Panc1 (cell line): Measurements from ENCODE around the gene PRKCB. TPM values are rescaled to one million over a fixed set of nuclear protein-coding genes. Genes with fewer than 3 reads are reported as not detected.

Experiments used
- ATAC-seq: fragments of 200-7000 bp; cut with Tn5 transposase; 2 replicates; pipeline ENCODE4 v1.9.1; 2020; ENCODE audit warnings: mild to moderate bottlenecking, moderate library complexity
- BruUV-seq: library from RNA; stranded (reverse); fragments of 400-500 nt; replicated peaks from 2 replicates; lab custom pipeline; 2021; lab: Mats Ljungman, UMichigan
- CTCF ChIA-PET: fragments of 300-600 bp; sonication (Branson Sonifier 250); formaldehyde crosslinking; loops from one replicate; lab custom pipeline; 2022; ENCODE audit warnings: antibody characterized with exemption; lab: Charles Lee
- POLR2A ChIA-PET: fragments of 300-600 bp; sonication (Branson Sonifier 250); formaldehyde crosslinking; loops from one replicate; lab custom pipeline; 2022; ENCODE audit warnings: antibody characterized with exemption; lab: Charles Lee
- DNase-seq: peaks from one replicate; pipeline ENCODE4 v3.0.0-alpha.2; 2010; ENCODE audit warnings: low read depth, low spot score
- H3K27ac ChIP-seq: 2 replicates; pipeline ENCODE4 v1.5.1; 2011; ENCODE audit warnings: mild to moderate bottlenecking, low read length, inconsistent platforms
- H3K27me3 ChIP-seq: fragments of 200-500 bp; sonication (Bioruptor generic); 2 replicates; pipeline ENCODE4 v1.6.0; 2014; ENCODE audit warnings: low read length, inconsistent platforms; ENCODE audit not compliant: control insufficient read depth, insufficient read depth
- H3K36me3 ChIP-seq: fragments of 200-500 bp; sonication (Bioruptor generic); 2 replicates; pipeline ENCODE4 v1.5.1; 2014; ENCODE audit warnings: inconsistent platforms, mild to moderate bottlenecking, low read length, moderate library complexity; ENCODE audit not compliant: control insufficient read depth, insufficient read depth
- H3K4me1 ChIP-seq: 2 replicates; pipeline ENCODE4 v1.5.1; 2011; ENCODE audit warnings: inconsistent platforms, mild to moderate bottlenecking, low read length, moderate library complexity; ENCODE audit not compliant: control insufficient read depth, insufficient read depth
- H3K4me3 ChIP-seq, 2 experiments: 2 replicates each; pipeline ENCODE4 v1.5.1; 2011 to 2012; ENCODE audit warnings: low read depth in 2 of 2, low read length in 2 of 2, mild to moderate bottlenecking in 2 of 2, inconsistent platforms in 1 of 2, moderate library complexity in 1 of 2
- H3K9me3 ChIP-seq: fragments of 200-500 bp; sonication (Bioruptor generic); 2 replicates; pipeline ENCODE4 v1.5.1; 2014; ENCODE audit warnings: low read depth, mild to moderate bottlenecking, inconsistent platforms, low read length, moderate library complexity; ENCODE audit not compliant: control insufficient read depth, insufficient read depth
- POLR2AphosphoS5 ChIP-seq: IDR thresholded peaks from 2 replicates; pipeline ENCODE4 v1.6.1; 2012; ENCODE audit warnings: mild to moderate bottlenecking, low read depth, low read length, moderate library complexity
- SIN3A ChIP-seq: IDR thresholded peaks from 2 replicates; pipeline ENCODE4 v1.6.1; 2012; ENCODE audit warnings: low read depth, mild to moderate bottlenecking, low read length, moderate library complexity, borderline replicate concordance; ENCODE audit not compliant: insufficient read depth
- TCF7L2 ChIP-seq: IDR thresholded peaks from 2 replicates; pipeline ENCODE4 v1.6.1; 2011; ENCODE audit warnings: mild to moderate bottlenecking, low read depth, low read length, inconsistent platforms
- in situ Hi-C: cut with HindIII; loops from 2 replicates; pipeline ENCODE4 v1.10.0; 2016; ENCODE audit warnings: low sequenced_read_pairs, low pct_unique_long_range_greater_than_20kb
- intact Hi-C: fragments of 100-400 bp; cut with micrococcal nuclease; formaldehyde crosslinking; loops from one replicate; pipeline ENCODE4 v1.10.0; 2022; ENCODE audit not compliant: unreplicated experiment
- total RNA-seq: library from RNA; stranded (reverse); gene quantifications from one replicate; pipeline ENCODE4 v1.2.1, GENCODE V29; 2021; ENCODE audit not compliant: unreplicated experiment
- TF ChIP-seq, protein P1 (sequence below), 2 experiments: IDR thresholded peaks; 2 replicates each; pipeline ENCODE4 v1.6.1; 2011 to 2012; ENCODE audit warnings: low read depth in 2 of 2, control low read depth in 1 of 2, low read length in 1 of 2, mild to moderate bottlenecking in 1 of 2, moderate library complexity in 1 of 2; ENCODE audit not compliant: insufficient read depth in 1 of 2
- TF ChIP-seq, protein P2 (sequence below): fragments of 450-650 bp; IDR thresholded peaks from 2 replicates; pipeline ENCODE4 v1.5.1; 2017; ENCODE audit warnings: mild to moderate bottlenecking

The PRKCB gene
- total RNA-seq, 1 experiment from 2014 or later = 0.41 TPM

DNA sequence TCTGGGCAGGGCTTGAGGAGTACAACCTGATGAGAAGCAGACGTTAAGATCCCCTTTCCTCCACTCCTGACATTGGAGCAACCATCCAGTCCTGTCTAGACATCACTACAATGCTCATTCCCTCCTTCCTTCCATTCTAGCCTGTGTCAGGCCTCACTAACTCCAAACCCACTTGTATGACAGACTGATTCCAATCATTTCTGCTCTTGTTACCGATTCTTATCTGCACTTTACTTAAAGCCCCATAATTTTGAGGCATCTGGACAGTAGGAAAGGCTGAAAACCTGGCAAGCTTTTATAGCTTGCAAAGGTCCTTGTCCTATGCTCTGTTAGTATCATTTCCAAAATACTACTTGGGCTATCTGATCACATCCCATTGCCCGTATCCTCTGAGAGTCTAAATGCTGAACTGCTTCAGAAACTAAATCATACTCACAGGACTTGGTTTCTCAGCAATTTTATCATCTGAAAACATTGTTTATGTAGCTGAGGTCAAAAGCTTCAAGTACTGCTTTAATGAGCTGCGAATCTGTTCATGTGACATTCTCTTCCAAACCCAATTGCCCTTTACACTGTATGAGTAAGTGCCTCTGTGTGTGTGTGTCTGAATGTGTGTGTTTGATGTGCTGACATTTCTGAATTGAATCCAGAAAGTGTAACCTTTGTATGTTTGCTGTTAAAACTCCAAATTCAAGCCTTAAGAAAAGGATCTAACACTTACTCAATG lies 363.2 kb downstream of the PRKCB start:
- ATAC-seq (no peak), DNase-seq (no peak)
- intact Hi-C loops (no loop called here), in situ Hi-C loops (no loop called here)
- no TSS peak for BruUV-seq
- Histone ChIP-seq H3K27ac (no peak overlapping the region), H3K4me1 (no peaks in the 10 kb centered on the region), H3K27me3 (no peaks in the 10 kb centered on the region; the same call in none of the 2 replicates), H3K36me3 (no peaks in the 10 kb centered on the region), H3K4me3 (no peak overlapping the region), H3K9me3 (no peaks in the 10 kb centered on the region)
- TF ChIP-seq, protein P1, sequence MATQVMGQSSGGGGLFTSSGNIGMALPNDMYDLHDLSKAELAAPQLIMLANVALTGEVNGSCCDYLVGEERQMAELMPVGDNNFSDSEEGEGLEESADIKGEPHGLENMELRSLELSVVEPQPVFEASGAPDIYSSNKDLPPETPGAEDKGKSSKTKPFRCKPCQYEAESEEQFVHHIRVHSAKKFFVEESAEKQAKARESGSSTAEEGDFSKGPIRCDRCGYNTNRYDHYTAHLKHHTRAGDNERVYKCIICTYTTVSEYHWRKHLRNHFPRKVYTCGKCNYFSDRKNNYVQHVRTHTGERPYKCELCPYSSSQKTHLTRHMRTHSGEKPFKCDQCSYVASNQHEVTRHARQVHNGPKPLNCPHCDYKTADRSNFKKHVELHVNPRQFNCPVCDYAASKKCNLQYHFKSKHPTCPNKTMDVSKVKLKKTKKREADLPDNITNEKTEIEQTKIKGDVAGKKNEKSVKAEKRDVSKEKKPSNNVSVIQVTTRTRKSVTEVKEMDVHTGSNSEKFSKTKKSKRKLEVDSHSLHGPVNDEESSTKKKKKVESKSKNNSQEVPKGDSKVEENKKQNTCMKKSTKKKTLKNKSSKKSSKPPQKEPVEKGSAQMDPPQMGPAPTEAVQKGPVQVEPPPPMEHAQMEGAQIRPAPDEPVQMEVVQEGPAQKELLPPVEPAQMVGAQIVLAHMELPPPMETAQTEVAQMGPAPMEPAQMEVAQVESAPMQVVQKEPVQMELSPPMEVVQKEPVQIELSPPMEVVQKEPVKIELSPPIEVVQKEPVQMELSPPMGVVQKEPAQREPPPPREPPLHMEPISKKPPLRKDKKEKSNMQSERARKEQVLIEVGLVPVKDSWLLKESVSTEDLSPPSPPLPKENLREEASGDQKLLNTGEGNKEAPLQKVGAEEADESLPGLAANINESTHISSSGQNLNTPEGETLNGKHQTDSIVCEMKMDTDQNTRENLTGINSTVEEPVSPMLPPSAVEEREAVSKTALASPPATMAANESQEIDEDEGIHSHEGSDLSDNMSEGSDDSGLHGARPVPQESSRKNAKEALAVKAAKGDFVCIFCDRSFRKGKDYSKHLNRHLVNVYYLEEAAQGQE (IDR thresholded peaks at IDR 0.05; ENCODE audit: insufficient read depth in 1 of 2, low read depth in 2 of 2, low read length in 1 of 2) = no peak
- CTCF ChIA-PET = no interaction called here
- POLR2A ChIA-PET = no interaction called here

DNA sequence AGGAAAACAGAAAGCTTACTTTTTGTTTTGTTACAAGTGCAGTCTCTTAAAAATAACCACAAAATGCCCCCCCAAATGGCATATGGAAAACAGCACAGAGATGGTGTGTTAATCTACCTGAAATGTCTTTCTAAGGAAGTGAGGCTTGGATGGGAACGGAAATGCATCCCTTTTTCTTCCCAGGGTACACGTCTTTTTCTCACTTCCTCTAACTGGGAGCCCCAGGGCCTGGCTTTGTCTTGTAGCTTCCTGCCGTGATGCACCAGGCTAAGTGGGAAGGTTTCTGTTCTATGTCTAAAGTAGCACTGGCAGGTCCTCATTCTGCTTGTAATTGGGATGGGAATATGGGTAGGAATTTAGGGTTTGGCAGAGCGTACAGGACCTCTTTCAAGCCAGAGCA lies 367.9 kb downstream of the PRKCB start:
- ChIA-PET POLR2A (no interaction called here), CTCF (no interaction called here)
- H3K4me3 ChIP-seq = no peak overlapping the region
- H3K27me3 ChIP-seq = peaks cover 7% of the 10 kb centered on the region
- H3K9me3 ChIP-seq = no peaks in the 10 kb centered on the region
- intact Hi-C loops (no loop called here), in situ Hi-C loops (no loop called here)
- H3K36me3 ChIP-seq = no peaks in the 10 kb centered on the region
- H3K4me1 ChIP-seq = no peaks in the 10 kb centered on the region
- BruUV-seq = no TSS peak
- ATAC-seq (no peak), DNase-seq (no peak)
- H3K27ac ChIP-seq = no peak overlapping the region
- TF ChIP-seq, protein P1 (IDR thresholded peaks at IDR 0.05; ENCODE audit: insufficient read depth in 1 of 2, low read depth in 2 of 2, low read length in 1 of 2) = no peak

DNA sequence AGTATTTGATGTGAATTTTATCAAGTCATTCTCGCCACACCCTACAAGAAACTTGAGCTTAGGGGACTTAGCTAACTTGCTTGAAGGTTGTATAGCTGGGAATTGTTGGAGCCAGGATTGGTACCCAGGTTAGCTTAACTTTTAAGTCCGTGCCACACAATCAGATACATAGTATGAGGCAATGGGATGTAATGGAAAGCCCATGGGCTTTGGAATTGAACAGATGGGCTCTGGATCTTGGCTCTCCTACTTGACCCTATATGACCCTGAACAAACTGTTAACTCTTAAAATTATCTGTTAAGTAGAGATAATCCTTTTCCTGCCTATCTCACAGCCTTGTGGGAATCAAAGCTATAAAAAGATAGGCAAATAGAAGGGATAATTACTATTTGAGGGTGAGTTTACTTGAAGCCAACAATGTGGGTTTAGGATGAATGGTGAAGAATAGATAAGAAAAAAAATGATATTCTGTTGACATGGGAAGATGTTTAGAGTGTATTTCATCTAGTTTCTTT lies 368.4 kb downstream of the PRKCB start:
- ChIA-PET CTCF (interaction anchor here (0.7 kb wide), 1 partner anchor 251 kb away, joined by 12 read pairs; no protein-coding TSS in a partner anchor), POLR2A (no interaction called here)
- ATAC-seq (no peak), DNase-seq (no peak)
- Histone ChIP-seq H3K27me3 (peaks cover 7% of the 10 kb centered on the region), H3K4me3 (no peak overlapping the region), H3K9me3 (no peaks in the 10 kb centered on the region), H3K27ac (no peak overlapping the region), H3K36me3 (no peaks in the 10 kb centered on the region), H3K4me1 (no peaks in the 10 kb centered on the region)
- intact Hi-C loops (no loop called here), in situ Hi-C loops (no loop called here)
- no TSS peak for BruUV-seq
- TF ChIP-seq, protein P1 (IDR thresholded peaks at IDR 0.05; ENCODE audit: insufficient read depth in 1 of 2, low read depth in 2 of 2, low read length in 1 of 2) = no peak
- TF ChIP-seq POLR2AphosphoS5 = no peak
- no peak for TF ChIP-seq TCF7L2
- no peak for TF ChIP-seq SIN3A
- TF ChIP-seq, protein P2, sequence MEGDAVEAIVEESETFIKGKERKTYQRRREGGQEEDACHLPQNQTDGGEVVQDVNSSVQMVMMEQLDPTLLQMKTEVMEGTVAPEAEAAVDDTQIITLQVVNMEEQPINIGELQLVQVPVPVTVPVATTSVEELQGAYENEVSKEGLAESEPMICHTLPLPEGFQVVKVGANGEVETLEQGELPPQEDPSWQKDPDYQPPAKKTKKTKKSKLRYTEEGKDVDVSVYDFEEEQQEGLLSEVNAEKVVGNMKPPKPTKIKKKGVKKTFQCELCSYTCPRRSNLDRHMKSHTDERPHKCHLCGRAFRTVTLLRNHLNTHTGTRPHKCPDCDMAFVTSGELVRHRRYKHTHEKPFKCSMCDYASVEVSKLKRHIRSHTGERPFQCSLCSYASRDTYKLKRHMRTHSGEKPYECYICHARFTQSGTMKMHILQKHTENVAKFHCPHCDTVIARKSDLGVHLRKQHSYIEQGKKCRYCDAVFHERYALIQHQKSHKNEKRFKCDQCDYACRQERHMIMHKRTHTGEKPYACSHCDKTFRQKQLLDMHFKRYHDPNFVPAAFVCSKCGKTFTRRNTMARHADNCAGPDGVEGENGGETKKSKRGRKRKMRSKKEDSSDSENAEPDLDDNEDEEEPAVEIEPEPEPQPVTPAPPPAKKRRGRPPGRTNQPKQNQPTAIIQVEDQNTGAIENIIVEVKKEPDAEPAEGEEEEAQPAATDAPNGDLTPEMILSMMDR = no peak
